IMR-90 (cell line): ENCODE measurements around the gene DUSP7.

Experiments
- CEBPB ChIP-seq: IDR thresholded peaks from 2 replicates; pipeline ENCODE4 v1.6.1; 2012; ENCODE audit warnings: low read depth, low read length, improper control_type of control experiment
- TF ChIP-seq, protein P1 (sequence below): conservative IDR thresholded peaks from 2 replicates; pipeline ENCODE4 v1.5.1; 2012; ENCODE audit warnings: mild to moderate bottlenecking, low read depth, low read length, improper control_type of control experiment

GRCh38 chr3:52092271-52092660, 35.9 kb upstream of the DUSP7 start:
- TF ChIP-seq, protein P1, sequence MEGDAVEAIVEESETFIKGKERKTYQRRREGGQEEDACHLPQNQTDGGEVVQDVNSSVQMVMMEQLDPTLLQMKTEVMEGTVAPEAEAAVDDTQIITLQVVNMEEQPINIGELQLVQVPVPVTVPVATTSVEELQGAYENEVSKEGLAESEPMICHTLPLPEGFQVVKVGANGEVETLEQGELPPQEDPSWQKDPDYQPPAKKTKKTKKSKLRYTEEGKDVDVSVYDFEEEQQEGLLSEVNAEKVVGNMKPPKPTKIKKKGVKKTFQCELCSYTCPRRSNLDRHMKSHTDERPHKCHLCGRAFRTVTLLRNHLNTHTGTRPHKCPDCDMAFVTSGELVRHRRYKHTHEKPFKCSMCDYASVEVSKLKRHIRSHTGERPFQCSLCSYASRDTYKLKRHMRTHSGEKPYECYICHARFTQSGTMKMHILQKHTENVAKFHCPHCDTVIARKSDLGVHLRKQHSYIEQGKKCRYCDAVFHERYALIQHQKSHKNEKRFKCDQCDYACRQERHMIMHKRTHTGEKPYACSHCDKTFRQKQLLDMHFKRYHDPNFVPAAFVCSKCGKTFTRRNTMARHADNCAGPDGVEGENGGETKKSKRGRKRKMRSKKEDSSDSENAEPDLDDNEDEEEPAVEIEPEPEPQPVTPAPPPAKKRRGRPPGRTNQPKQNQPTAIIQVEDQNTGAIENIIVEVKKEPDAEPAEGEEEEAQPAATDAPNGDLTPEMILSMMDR = no peak
- TF ChIP-seq CEBPB = no peak
